GM12891 (cell line): Measurements from ENCODE around the gene TSHZ2.

Source experiments
- POLR2A ChIP-seq: IDR thresholded peaks from 2 replicates; pipeline ENCODE4 v1.6.1; 2011; ENCODE audit warnings: low read depth, low read length, control low read depth
- POLR2AphosphoS5 ChIP-seq: IDR thresholded peaks from 2 replicates; pipeline ENCODE4 v1.6.1; 2011; ENCODE audit warnings: low read depth, low read length, control low read depth
- POU2F2 ChIP-seq: IDR thresholded peaks from 2 replicates; pipeline ENCODE4 v1.6.1; 2011; ENCODE audit warnings: low read depth, mild to moderate bottlenecking, control low read depth, low read length, moderate library complexity
- TAF1 ChIP-seq: IDR thresholded peaks from 2 replicates; pipeline ENCODE4 v1.6.1; 2011; ENCODE audit warnings: low read depth, low read length, control low read depth

DNA sequence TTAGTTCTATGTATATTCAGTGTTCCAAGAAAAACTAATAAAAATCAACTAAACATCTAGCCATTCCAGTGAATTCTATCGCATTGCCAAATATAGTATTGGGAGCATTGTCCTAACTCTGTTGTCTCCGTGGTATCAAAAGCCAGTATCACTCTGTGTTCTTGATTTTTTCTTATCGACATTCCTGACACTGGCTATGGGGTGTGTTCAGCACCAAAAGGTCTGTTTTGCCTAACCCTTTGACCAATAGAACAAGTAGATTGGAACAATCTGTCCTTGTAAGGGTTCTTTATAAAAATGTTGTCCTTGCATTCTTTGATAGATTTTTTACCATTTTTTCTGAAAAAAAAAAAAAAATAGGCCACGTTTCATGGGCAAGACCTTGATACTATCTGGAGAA is 161.5 kb downstream of the TSHZ2 start:
- TF ChIP-seq POLR2A (no peak), POLR2AphosphoS5 (no peak), TAF1 (no peak), POU2F2 (no peak)
